DLD1 (cell line): ENCODE measurements around the gene EPB41.
"Not testable (repeated sequence)": the region's sequence is repeated elsewhere in the genome, so short reads cannot be mapped to it uniquely, and the experiment has no call there.

Experiments used
- in situ Hi-C: cut with HindIII; loops from 2 replicates; pipeline ENCODE4 v1.10.0; 2017; ENCODE audit warnings: low sequenced_read_pairs

EPB41 gene

GRCh38 chr1:29043274-29043965 lies 129.1 kb downstream of the EPB41 start:
- in situ Hi-C loops, result no loop called here

- in situ Hi-C loops, result no loop called here
These were observed 129.6 kb downstream of the EPB41 start for GRCh38 chr1:29044010-29044409.

GRCh38 chr1:29045663-29046062 lies 131.3 kb downstream of the EPB41 start:
- in situ Hi-C loops, result not testable (repeated sequence)

GRCh38 chr1:29047142-29047541 lies 132.8 kb downstream of the EPB41 start:
- in situ Hi-C loops, result no loop called here

- in situ Hi-C loops, result no loop called here
These were observed 135.8 kb downstream of the EPB41 start for GRCh38 chr1:29050166-29050565.

GRCh38 chr1:29052100-29052499 lies 137.7 kb downstream of the EPB41 start:
- in situ Hi-C loops, result no loop called here

GRCh38 chr1:29052941-29053340 lies 138.6 kb downstream of the EPB41 start:
- in situ Hi-C loops, result no loop called here

GRCh38 chr1:29055160-29055559 lies 140.8 kb downstream of the EPB41 start:
- in situ Hi-C loops, result no loop called here

GRCh38 chr1:29056256-29056655 lies 141.9 kb downstream of the EPB41 start:
- in situ Hi-C loops, result no loop called here

- in situ Hi-C loops, result no loop called here
These were observed 143.3 kb downstream of the EPB41 start for GRCh38 chr1:29057700-29058099.

GRCh38 chr1:29062157-29062942 lies 148.0 kb downstream of the EPB41 start:
- in situ Hi-C loops, result no loop called here

GRCh38 chr1:29064064-29064463 lies 149.7 kb downstream of the EPB41 start:
- in situ Hi-C loops, result no loop called here

- in situ Hi-C loops, result no loop called here
These were observed 162.8 kb downstream of the EPB41 start for GRCh38 chr1:29077155-29077554.

- in situ Hi-C loops, result not testable (repeated sequence)
These were observed 165.7 kb downstream of the EPB41 start for GRCh38 chr1:29079916-29080629.

GRCh38 chr1:29081201-29081600 lies 166.8 kb downstream of the EPB41 start:
- in situ Hi-C loops, result no loop called here

- in situ Hi-C loops, result no loop called here
These were observed 168.2 kb downstream of the EPB41 start for GRCh38 chr1:29082519-29082918.

GRCh38 chr1:29083317-29084195 lies 169.2 kb downstream of the EPB41 start:
- in situ Hi-C loops, result no loop called here

- in situ Hi-C loops, result no loop called here
These were observed 169.8 kb downstream of the EPB41 start for GRCh38 chr1:29084196-29084521.

GRCh38 chr1:29090937-29091618 lies 176.7 kb downstream of the EPB41 start:
- in situ Hi-C loops, result no loop called here

- in situ Hi-C loops, result not testable (repeated sequence)
These were observed 178.3 kb downstream of the EPB41 start for GRCh38 chr1:29092704-29093103.
